GM19463 (cell line): ENCODE measurements around the gene HEBP1.

Experiments
- ATAC-seq: cut with Tn5 transposase; IDR thresholded peaks from one replicate; pipeline ENCODE4 v1.9.1; 2021; ENCODE audit warnings: mild to moderate bottlenecking, moderate library complexity; ENCODE audit not compliant: unreplicated experiment

Gene HEBP1

DNA sequence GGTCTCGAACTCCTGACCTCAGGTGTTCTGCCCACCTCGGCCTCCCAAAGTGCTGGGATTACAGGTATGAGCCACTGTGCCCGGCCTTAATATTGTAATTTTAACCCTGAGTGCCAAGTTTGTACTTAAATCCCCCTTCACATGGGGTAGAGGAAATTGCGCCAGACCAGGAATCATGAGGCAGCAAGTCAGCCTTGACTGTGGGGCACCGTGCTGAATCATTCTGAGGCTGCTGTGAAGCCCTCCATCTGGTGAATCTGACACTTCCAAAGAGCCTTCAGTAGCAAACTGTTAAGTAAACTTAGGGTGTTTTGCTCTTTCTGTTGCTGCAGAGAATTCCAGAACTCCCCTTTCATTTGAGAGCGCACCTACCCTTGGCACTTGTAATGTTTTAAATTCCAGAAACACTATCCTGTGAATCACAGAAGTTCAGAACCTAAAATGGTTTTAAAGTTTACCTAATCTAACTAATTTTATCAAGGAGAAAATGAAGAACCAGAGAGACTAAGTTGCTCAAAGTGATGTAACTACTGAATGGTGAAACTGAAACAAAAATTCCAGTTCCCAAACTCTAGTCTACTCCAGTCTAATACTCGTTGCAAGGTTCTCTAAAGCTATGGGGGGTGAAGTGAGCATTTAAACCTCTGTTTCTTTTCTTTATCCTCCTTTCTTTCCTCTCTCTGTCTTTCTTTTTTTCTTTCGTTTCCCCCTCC lies 7.5 kb downstream of the HEBP1 start:
- ATAC-seq = no peak

DNA sequence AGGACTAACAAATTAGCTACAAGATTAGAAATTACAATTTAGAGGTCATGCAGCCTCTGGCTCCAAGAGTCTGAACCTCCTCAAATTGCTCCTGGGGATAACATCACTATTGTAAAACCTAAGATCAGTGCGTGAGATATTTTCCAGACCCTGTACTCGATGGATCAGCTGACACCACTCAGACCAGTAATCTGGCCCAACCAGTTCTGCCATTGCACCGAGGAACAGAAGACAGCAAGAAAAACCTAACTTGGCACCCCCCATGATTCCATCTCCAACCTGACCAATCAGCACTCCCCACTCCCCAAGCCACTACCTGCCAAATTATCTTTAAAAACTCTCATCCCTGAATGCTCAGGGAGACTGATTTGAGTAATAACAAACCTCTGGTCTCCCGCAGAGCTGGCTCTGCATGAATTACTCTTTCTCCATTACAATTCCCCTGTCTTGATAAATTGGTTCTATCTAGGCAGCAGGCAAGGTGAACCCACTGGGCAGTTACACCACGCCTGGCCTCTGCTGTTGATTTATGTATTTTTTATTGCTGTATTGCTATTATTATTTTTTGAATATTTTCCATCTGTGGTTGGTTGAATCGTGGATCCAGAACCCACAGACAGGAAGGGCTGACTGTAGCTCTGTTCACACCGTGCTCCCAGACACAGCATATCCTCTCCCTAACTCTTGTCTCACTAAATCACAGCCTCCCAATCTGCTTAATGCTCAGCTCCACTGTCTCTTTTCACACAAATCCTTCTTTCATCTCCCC lies 9.2 kb downstream of the HEBP1 start:
- no peak for ATAC-seq

DNA sequence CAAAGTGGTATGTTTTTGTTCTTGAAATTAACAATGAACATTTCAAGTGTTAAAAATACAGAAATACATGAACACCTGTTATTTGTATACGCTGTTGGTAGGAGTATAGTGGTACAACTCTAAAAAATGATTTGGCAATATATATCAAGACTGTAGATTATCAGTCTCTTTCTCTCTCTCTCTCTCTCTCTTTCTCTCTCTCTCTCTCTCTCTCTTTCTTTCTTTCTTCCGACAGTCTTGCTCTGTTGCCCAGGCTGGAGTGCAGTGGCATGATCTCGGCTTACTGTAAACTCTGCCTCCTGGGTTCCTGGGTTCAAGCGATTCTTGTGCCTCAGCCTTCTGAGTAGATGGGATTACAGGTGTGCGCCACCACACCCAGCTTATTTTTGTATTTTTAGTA lies 12.6 kb downstream of the HEBP1 start:
- ATAC-seq = no peak

DNA sequence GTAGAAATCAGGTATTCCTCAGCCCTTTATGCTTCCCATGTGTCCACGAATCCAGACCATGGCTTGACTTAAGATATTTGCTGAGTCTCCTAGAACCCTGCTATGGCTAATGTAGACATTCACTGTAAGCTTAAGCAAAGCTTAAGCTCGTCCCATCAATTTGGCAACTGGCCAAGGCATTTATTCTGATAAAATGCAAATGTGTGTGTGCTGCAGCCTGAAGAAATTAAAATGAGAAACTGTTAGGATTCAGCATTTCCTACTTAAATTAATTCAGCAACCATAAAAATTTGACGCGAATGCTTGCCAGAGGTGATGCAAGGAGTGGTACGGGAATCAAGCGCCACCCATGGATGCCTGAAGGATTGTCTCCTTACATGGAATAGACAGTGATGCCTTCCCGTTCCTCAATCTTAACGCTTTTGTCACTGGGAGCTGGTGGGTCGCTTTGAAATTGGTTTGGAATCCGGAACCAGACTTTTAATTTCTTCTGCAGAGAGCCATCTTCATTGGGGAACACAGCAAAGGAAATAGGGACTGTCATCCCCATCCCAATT lies 13.2 kb downstream of the HEBP1 start:
- ATAC-seq = no peak

DNA sequence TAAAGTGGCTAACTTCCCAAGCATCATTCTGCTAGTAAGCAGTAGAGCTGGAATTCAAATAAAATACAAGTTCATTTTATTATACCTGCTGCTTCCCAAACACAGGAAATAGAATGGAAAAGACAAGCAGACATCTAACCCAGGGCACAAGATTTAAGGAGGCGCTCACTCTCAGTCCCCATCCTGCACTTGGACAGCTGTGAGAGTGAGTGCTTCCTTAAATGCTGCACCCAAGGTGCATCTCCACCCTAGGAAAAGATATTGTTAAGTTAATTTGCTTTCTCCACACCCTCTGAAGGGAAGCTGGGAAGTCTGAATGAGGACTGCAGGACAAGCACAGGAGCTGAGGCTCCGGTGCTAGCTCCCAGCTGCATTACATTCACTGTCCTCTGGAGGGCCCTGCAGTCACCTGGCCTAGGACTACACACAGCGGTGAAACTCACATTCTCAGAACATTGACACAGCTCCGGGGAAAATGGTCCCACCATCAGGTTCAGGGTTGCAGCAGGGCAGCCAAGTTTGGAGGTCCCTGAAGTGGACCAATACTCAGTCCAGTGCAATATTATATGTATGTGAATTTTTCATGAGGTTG lies 14.2 kb downstream of the HEBP1 start:
- no peak for ATAC-seq

DNA sequence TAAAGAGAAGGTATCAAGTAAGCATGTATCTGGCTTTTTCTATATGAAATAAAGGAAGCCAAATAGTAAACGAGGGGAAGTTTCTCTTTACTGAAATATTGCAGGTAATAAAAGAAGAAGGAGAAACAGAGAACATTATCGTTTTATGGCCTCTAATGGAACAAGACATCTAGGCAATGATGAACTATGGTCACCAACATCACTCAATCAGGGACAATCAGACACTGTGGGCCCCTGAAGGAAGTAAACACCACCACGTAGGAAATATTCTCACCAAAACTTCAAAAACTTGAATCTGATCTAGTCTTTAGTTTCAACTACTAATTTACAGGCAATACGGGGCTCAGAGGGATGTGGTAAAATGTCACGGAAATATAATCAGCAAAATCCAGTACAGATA lies 15.9 kb downstream of the HEBP1 start:
- ATAC-seq = no peak

DNA sequence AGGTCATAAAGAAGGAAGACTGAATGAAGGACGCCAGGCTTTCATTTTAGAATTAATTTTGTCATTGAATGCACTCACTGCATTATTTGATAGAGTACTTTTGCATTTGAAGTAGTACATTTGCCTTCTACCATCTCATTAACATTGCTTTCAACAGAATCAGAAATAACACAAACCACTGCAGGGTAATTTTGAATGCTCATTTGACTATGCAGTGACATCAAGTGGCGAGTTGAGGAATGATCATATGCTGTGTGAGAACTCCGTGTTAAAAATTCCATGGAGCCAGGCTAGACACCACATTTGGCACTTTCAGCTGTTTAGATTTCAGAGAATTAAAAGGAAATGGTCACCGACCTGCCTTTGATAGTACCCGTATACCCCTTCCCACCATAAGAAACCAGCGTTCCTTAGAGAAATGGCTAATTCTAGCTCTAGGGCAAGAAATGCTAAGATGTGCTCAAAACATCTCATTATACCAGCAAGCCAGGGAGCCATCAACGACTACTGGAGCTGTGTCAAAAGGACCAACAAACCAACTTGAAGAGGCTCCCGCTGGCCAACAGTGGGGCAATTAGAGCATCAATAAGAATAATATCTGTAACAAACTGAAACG lies 16.5 kb downstream of the HEBP1 start:
- no peak for ATAC-seq

DNA sequence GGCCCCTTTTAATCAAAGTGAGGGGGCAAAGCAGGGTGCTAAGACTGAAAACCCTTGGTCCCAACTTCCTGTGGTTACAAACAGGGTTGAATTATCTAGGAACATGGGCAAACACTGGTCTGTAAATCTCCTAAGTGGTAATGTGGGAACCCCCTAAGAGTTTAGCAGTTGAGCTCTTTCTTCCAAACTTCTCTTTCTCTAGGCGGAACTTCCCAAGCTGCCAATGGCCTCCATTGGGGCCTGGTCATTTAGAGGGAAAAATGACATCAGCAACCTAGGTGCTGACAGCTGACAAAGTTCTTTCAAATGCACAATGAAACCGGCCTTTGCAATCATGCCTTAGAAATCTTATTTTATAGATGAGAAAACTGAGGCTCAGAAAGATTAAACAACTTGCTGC lies 17.7 kb downstream of the HEBP1 start:
- no peak for ATAC-seq

DNA sequence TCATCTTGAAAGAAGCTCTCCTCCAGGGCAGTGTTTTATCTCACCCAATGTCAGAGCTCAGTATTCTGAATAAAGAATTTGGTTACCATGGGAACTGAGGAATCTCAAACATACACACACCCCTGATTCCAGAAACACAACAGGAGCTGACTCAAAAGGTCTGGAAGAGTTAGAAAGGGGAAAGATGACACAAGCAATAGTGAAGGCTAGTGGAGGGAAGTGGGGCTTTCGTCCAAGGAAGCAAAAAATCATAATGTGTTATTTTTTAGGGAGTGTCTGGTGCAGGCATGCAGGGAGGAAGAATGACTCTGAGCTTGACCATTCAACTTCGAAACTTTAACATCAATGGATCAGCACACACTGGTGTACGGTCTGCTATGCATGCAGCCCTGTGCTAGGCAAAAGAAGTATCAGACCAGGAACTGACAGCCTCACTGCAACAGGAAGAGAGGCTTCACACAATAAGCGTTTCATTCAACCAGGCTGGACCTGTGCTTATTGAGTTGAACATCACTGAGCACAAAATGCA lies 20.3 kb downstream of the HEBP1 start:
- ATAC-seq = no peak

DNA sequence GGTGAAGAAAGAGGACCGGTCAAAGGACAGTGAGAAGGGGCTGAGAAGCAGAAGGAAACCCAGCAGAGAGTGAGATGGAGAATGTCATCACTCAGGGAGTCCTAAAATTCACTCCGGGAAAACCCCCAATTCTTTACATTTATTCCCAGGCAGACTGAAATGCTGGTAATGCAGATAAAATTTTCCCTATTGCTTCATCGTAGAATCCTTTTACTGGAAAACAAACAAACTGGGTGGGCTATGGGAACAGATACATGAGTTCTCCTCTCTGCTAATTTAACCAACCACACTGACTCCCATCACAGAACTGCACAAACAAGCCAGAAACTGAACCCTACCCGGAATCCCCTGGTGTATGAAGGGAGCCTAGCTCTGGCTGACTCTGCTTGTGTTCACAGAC lies 20.9 kb downstream of the HEBP1 start:
- ATAC-seq = no peak

DNA sequence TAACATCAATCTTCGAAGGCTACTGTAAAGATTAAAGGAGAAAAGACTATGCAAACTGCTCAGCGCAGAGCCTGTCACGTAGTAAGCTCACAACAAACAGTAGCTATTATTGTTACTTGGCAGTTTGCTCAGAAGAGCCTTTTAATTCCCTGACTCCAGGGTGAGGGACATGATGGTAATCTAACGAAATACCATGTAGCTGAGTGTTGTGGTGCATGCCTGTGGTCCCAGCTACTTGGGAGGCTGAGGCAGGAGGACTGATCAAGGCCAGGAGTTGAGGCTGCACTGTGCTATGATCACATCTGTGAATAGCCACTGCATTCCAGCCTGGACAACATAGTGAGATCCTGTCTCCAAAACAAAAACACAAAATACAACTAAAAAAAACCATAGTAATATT lies 22.8 kb downstream of the HEBP1 start:
- ATAC-seq = no peak

DNA sequence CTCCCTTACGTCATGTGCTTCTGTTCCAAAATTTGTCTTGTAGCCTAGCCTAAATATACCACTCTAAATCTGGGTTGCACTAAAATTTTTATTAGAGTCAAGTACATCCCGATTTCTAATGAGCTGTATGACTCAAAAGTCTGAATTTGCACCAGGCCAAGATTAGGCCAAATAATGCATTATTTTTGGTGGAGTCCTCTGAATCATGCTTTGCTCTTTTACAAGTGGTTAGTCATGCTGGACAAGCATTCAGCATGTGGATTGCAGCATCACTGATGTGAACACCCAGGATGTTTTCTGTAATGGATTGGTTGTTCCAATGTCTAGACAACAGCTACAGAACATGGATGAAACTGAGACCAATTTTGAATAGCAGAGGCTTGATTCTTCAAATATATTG lies 23.7 kb downstream of the HEBP1 start:
- no peak for ATAC-seq

DNA sequence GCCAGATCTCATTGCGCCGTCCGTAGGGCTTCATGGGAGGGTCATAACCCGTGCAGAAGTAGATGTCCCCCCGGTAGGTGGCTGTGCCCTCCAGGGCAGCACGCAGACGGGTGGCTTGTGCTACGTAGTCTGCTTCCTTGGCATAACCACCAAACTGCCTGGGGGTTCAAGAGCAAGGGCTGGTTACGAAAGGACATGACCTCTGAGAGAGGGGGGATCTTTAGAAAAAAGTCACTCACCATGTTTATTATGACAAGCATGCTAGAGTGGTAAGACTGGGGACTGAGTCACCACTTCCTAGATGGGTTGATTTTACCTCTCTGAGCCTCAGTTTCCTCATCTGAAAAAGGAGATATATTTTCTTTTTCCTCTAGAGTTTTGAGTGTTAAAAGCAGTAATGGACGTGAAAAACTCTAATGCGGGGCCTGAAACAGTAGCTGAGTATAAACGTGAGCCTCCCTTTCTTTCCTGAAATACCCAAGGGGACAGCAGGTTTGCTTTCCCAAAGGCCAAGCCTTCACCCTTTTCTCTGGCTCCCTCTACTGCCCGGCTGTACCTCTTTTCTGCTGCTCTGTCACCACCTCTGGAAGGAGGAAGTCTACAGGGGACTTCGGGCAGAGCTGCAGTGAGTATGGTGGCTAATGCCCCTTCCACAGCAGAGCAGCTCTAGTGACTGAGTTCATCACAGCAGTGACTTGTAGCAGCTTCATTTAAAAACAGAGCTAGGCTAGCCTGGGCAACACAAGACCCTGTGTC lies 24.6 kb downstream of the HEBP1 start:
- no peak for ATAC-seq

DNA sequence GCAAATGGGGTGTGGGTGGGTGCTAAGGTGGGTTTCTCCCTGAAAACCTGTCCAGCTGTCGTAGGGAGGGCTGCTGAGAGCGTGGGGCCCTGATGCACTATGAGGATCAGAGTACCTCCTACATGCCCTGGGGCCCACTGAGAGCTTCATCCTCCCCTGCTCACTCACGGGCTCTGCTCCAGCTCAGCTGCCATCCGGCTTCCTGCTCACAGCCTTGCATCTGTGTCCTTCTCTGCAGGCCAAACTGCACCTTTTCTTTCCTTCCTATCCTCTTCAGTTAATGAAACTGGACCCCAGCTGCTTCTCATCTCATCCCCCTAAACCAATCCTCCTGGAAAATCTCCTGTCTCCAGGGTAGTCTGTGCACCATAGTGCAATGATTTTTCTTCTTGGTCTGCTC lies 25.9 kb downstream of the HEBP1 start:
- no peak for ATAC-seq

DNA sequence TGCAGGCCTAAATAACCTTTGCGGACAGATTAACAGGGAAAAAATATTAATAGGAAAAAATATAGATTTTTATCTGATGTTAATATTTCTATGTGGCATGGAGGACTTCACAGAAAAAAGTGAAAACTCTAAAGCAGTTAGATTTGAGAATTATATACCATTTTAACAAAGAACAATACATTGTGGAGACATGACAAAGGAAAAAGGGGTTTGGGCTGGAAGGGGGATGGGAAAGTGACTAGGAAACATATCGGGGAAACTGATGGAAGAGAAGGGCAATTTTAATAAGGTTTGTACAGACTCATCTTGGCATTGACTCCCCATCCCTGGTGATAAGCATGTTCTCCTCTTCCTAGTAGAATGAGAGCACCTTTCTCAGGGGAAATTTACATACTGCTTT lies 27.0 kb downstream of the HEBP1 start:
- ATAC-seq = no peak

DNA sequence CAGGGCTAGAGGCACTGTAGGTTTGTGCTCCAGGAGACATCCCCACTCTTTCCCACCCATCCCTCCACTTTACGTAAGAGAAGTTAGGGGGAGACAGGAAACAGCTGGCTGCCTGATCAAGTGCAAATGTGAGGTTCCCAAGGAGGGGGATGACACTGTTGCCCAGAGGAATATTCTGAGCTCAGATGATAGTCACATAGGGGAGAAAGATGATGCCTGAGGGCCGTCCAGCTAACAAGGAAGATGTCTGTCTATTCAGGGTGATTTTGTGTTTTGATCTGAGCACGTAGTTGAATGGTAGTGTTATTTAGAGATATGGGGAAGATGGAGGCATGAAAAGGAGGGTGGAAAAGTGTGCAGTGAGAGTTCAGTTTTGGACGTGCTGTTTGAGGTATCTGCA lies 34.2 kb downstream of the HEBP1 start:
- ATAC-seq = no peak

DNA sequence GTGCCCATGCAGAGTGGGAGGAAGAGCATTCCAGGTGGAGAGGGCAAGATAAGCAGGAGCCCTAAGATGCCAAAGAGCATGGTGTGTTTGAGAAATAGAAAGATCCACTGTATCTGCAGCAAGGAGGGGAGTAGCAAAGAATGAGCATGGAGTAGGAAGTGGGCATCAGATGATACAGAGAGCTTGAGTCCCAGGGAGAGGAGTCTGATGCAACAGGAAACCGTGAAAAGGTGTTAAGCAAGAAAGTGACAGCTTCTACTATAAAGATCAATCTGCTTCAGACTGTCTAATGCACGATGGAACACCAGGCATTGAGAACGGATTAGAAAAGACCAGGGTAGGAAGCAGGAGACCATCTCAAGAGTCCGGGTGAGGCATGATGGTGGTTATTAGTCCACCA lies 35.8 kb downstream of the HEBP1 start:
- no peak for ATAC-seq

DNA sequence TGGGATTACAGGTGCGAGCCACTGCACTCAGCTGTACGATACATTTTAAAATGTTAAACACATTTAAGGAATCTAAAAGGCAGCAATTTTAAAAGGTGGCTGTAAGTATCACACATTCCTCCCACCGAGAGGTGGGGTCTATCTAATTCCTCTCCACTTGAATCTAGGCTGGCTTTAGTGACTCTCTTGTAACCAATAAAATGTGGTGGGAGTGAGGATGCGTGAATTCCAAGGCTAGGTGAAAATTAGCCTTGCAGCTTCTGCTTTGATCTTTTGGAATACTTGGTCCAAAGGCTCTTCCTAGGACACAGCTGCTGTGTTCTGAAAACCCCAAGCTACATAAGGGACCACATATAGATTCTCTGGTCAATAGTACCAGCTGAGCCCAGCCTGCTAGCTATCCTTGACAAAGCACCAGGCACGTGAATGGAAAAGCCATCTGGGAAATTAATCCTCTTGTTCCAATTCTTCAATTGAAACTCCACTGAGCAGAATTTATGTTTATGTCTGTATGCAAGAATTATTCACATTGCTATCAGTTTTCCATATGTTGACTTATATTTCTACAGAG lies 39.3 kb downstream of the HEBP1 start:
- no peak for ATAC-seq

DNA sequence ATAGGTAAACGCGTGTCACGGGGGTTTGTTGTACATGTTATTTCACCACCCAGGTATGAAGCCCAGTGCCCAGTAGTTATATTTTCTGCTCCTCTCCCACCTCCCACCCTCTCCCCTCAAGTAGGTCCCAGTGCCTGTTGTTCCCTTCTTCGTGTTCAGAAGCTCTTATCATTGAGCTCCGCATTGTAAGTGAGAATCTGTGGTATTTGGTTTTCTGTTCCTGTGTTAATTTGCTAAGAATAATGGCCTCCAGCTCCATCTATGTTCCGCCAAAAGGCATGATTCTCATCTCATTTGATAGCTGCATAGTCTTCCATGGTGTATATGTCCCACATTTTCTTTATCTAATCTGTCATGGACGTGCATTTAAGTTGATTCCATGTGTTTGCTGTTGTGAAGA lies 41.2 kb downstream of the HEBP1 start:
- ATAC-seq = no peak
